ENCODE results near the gene C12orf42. TPM values are rescaled to one million over a fixed set of nuclear protein-coding genes. Genes with fewer than 3 reads are reported as not detected.

The C12orf42 gene
- total and polyA plus RNA-seq, 10 of the 15 experiments (the other 5 are each of a cell fraction or from before 2014, with no cell fraction given) = 1.4 to 7.0 (median 2.4) TPM

DNA sequence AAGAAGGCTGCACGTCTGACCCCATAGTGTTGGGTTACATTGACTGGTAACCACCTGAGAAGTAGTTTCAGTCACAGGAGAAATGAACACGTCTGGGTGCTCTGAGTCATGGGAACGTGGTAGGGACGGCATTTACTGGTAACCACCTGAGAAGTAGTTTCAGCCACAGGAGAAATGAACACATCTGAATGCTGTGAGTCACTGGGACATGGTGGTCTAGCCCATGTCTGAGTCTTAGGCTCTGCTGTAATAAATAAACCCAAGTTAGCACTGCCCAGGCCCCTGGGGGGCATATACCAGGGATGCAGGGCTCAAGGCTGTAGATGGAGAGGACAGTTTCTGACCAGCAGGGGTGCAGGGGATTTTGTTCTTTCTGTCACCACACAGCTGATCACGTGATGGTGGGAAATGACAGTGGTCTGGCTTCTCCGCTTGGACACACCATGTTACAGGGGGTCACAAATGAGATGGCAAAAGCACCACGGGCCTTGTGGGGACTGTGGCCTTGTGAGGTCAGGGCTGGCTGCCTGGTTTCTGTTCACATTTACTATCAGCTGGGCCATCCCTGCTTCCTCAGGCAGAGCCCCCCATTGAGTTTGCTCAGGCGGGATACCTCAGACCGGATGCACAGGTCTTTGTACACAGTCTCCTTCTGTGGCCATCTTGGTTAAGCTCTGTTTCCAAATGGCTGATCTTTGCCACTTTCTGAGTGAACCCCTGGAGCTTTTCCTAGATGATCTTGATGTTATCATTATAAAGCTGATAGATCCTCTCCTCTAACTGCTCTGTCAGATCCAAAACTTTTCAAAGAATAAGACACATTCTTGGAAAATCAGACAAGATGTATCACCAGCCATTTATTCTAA is 9.8 kb upstream of the C12orf42 start (continued):
- TF ChIP-seq, protein P1, sequence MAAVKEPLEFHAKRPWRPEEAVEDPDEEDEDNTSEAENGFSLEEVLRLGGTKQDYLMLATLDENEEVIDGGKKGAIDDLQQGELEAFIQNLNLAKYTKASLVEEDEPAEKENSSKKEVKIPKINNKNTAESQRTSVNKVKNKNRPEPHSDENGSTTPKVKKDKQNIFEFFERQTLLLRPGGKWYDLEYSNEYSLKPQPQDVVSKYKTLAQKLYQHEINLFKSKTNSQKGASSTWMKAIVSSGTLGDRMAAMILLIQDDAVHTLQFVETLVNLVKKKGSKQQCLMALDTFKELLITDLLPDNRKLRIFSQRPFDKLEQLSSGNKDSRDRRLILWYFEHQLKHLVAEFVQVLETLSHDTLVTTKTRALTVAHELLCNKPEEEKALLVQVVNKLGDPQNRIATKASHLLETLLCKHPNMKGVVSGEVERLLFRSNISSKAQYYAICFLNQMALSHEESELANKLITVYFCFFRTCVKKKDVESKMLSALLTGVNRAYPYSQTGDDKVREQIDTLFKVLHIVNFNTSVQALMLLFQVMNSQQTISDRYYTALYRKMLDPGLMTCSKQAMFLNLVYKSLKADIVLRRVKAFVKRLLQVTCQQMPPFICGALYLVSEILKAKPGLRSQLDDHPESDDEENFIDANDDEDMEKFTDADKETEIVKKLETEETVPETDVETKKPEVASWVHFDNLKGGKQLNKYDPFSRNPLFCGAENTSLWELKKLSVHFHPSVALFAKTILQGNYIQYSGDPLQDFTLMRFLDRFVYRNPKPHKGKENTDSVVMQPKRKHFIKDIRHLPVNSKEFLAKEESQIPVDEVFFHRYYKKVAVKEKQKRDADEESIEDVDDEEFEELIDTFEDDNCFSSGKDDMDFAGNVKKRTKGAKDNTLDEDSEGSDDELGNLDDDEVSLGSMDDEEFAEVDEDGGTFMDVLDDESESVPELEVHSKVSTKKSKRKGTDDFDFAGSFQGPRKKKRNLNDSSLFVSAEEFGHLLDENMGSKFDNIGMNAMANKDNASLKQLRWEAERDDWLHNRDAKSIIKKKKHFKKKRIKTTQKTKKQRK (IDR thresholded peaks at IDR 0.05; ENCODE audit: low read depth, low read length) = no peak
- TF ChIP-seq CBX5 (IDR thresholded peaks at IDR 0.05; ENCODE audit: low read depth) (0 out of 2 replicates have a peak, but pooled peaks have one; percentile 70), MTA3 (IDR thresholded peaks at IDR 0.05; ENCODE audit: borderline replicate concordance, low read length) (peak; percentile 99), EP300 (IDR thresholded peaks at IDR 0.05; ENCODE audit: borderline replicate concordance in 1 of 2, control insufficient read depth in 1 of 2, low read depth in 2 of 2, low read length in 2 of 2) (peak; percentile 99 to 100), HDAC2 (IDR thresholded peaks at IDR 0.05) (no peak), MEF2A (IDR thresholded peaks at IDR 0.05; ENCODE audit: insufficient read depth, low read depth, low read length) (0 out of 2 replicates have a peak, but pooled peaks have one; percentile 47), EED (IDR thresholded peaks at IDR 0.05; ENCODE audit: low read depth) (peak; percentile 98), SIX5 (IDR thresholded peaks at IDR 0.05; ENCODE audit: low read depth, low read length, severe bottlenecking) (no peak), BACH1 (IDR thresholded peaks at IDR 0.05; ENCODE audit: borderline replicate concordance) (peak; percentile 95), EGR1 (IDR thresholded peaks at IDR 0.05; ENCODE audit: borderline replicate concordance in 1 of 2, low read depth in 2 of 2, low read length in 2 of 2) (no peak; a peak in 1 of 3 replicates)
- TF ChIP-seq, protein P2, sequence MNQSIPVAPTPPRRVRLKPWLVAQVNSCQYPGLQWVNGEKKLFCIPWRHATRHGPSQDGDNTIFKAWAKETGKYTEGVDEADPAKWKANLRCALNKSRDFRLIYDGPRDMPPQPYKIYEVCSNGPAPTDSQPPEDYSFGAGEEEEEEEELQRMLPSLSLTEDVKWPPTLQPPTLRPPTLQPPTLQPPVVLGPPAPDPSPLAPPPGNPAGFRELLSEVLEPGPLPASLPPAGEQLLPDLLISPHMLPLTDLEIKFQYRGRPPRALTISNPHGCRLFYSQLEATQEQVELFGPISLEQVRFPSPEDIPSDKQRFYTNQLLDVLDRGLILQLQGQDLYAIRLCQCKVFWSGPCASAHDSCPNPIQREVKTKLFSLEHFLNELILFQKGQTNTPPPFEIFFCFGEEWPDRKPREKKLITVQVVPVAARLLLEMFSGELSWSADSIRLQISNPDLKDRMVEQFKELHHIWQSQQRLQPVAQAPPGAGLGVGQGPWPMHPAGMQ (IDR thresholded peaks at IDR 0.05; ENCODE audit: borderline replicate concordance) = no peak; the same call in 1 of the 2 replicates
- TF ChIP-seq, protein P3, sequence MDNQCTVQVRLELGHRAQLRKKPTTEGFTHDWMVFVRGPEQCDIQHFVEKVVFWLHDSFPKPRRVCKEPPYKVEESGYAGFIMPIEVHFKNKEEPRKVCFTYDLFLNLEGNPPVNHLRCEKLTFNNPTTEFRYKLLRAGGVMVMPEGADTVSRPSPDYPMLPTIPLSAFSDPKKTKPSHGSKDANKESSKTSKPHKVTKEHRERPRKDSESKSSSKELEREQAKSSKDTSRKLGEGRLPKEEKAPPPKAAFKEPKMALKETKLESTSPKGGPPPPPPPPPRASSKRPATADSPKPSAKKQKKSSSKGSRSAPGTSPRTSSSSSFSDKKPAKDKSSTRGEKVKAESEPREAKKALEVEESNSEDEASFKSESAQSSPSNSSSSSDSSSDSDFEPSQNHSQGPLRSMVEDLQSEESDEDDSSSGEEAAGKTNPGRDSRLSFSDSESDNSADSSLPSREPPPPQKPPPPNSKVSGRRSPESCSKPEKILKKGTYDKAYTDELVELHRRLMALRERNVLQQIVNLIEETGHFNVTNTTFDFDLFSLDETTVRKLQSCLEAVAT (IDR thresholded peaks at IDR 0.05) = peak; percentile 96
- TF ChIP-seq, protein P4, sequence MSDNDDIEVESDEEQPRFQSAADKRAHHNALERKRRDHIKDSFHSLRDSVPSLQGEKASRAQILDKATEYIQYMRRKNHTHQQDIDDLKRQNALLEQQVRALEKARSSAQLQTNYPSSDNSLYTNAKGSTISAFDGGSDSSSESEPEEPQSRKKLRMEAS (IDR thresholded peaks at IDR 0.05; ENCODE audit: low read depth, low read length) = no peak; the same call in 1 of the 2 replicates
- TF ChIP-seq, protein P5, sequence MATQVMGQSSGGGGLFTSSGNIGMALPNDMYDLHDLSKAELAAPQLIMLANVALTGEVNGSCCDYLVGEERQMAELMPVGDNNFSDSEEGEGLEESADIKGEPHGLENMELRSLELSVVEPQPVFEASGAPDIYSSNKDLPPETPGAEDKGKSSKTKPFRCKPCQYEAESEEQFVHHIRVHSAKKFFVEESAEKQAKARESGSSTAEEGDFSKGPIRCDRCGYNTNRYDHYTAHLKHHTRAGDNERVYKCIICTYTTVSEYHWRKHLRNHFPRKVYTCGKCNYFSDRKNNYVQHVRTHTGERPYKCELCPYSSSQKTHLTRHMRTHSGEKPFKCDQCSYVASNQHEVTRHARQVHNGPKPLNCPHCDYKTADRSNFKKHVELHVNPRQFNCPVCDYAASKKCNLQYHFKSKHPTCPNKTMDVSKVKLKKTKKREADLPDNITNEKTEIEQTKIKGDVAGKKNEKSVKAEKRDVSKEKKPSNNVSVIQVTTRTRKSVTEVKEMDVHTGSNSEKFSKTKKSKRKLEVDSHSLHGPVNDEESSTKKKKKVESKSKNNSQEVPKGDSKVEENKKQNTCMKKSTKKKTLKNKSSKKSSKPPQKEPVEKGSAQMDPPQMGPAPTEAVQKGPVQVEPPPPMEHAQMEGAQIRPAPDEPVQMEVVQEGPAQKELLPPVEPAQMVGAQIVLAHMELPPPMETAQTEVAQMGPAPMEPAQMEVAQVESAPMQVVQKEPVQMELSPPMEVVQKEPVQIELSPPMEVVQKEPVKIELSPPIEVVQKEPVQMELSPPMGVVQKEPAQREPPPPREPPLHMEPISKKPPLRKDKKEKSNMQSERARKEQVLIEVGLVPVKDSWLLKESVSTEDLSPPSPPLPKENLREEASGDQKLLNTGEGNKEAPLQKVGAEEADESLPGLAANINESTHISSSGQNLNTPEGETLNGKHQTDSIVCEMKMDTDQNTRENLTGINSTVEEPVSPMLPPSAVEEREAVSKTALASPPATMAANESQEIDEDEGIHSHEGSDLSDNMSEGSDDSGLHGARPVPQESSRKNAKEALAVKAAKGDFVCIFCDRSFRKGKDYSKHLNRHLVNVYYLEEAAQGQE (IDR thresholded peaks at IDR 0.05; ENCODE audit: low read depth, low read length) = no peak; the same call in 1 of the 2 replicates
- TF ChIP-seq, protein P6, sequence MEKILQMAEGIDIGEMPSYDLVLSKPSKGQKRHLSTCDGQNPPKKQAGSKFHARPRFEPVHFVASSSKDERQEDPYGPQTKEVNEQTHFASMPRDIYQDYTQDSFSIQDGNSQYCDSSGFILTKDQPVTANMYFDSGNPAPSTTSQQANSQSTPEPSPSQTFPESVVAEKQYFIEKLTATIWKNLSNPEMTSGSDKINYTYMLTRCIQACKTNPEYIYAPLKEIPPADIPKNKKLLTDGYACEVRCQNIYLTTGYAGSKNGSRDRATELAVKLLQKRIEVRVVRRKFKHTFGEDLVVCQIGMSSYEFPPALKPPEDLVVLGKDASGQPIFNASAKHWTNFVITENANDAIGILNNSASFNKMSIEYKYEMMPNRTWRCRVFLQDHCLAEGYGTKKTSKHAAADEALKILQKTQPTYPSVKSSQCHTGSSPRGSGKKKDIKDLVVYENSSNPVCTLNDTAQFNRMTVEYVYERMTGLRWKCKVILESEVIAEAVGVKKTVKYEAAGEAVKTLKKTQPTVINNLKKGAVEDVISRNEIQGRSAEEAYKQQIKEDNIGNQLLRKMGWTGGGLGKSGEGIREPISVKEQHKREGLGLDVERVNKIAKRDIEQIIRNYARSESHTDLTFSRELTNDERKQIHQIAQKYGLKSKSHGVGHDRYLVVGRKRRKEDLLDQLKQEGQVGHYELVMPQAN (conservative IDR thresholded peaks at IDR 0.05) = no peak

All from GM12878 (cell line).